Esophagus mucosa (tissue), 1 donor: ENCODE results near the gene MMGT1. TPM values are rescaled to one million over a fixed set of nuclear protein-coding genes. Genes with fewer than 3 reads are reported as not detected.
"Not testable (repeated sequence)": the region's sequence is repeated elsewhere in the genome, so short reads cannot be mapped to it uniquely, and the experiment has no call there.

Source experiments
- ATAC-seq: fragments of 200-7000 bp; cut with Tn5 transposase; one replicate; pipeline ENCODE4 v1.9.1; 2020
- total RNA-seq: library from RNA; stranded (reverse); gene quantifications from one replicate; pipeline ENCODE4 v1.2.4, GENCODE V29; 2023
- donor health status: DM: yes; HTN: yes; CAD: no.

Gene MMGT1
- total RNA-seq, 1 donor from 2014 or later = 12.9 TPM

GRCh38 chrX:135920516-135920915, 53.3 kb downstream of the MMGT1 start:
- not testable (repeated sequence) for ATAC-seq

GRCh38 chrX:135914404-135914803, 59.4 kb downstream of the MMGT1 start:
- ATAC-seq = no peak

Other genes starting within 250 kb of the MMGT1 start
- gene CT45A3, start 205.8 kb downstream of the MMGT1 start, total RNA-seq = not detected
- gene CT45A5, start 188.5 kb downstream of the MMGT1 start, total RNA-seq = not detected
- gene CT45A6, start 171.2 kb downstream of the MMGT1 start, total RNA-seq = not detected
- gene CT45A2, start 154.0 kb downstream of the MMGT1 start, total RNA-seq = not detected
- gene CT45A7, start 136.7 kb downstream of the MMGT1 start, total RNA-seq = not detected
- gene CT45A8, start 119.5 kb downstream of the MMGT1 start, total RNA-seq = not detected
- not detected for gene CT45A9, start 102.2 kb downstream of the MMGT1 start, total RNA-seq
- gene CT45A10, start 80.5 kb downstream of the MMGT1 start, total RNA-seq = not detected
- not detected for gene SAGE1, start 80.3 kb downstream of the MMGT1 start, total RNA-seq
- gene SLC9A6, start 11.4 kb upstream of the MMGT1 start, total RNA-seq = 10.5 TPM
- gene FHL1, start 173.5 kb upstream of the MMGT1 start, total RNA-seq = 18.7 TPM